Measurements from ENCODE around the gene WASL.

DNA sequence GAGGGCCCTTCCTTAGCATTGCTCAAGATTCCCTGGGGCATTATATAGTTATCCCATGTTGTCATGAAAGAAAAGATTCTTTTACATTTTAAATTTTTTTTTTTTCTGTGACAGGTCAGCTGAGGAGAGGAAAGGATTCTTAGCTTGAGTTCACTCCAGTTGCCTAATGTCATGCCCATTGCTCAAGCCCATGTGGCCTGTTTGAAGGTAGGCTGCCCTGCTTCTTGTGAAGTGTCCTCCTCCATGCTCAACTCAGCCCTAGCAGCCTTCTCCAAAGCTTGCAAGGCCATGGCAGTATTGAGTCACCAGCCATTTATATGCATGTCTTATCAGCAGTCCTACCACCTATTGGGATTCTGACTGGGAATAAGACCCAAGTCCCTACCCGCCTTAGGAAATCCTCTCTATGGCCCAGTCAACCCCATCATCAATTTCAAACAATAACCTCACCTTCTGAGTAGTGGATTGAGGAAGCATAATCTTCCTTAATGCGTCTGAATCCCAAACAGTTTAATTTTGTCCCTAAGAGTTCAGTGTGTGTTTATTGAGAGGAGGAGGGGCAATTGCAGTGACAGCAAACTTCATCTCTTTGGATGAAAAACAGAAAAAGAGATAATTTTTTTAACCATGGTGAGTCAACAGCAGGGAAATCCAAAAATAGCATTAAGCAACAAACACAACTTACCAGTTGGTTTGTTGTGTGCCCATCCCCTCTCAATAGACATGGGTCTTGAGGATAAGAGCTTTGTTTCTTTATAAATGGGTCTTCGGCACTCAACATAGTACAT is 38.6 kb upstream of the WASL start:
- TF ChIP-seq, protein P1, sequence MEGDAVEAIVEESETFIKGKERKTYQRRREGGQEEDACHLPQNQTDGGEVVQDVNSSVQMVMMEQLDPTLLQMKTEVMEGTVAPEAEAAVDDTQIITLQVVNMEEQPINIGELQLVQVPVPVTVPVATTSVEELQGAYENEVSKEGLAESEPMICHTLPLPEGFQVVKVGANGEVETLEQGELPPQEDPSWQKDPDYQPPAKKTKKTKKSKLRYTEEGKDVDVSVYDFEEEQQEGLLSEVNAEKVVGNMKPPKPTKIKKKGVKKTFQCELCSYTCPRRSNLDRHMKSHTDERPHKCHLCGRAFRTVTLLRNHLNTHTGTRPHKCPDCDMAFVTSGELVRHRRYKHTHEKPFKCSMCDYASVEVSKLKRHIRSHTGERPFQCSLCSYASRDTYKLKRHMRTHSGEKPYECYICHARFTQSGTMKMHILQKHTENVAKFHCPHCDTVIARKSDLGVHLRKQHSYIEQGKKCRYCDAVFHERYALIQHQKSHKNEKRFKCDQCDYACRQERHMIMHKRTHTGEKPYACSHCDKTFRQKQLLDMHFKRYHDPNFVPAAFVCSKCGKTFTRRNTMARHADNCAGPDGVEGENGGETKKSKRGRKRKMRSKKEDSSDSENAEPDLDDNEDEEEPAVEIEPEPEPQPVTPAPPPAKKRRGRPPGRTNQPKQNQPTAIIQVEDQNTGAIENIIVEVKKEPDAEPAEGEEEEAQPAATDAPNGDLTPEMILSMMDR (IDR thresholded peaks at IDR 0.05; ENCODE audit: insufficient read depth, low read depth, low read length) = no peak
- TF ChIP-seq EZH2 (IDR thresholded peaks at IDR 0.05; ENCODE audit: insufficient read depth, low read length) = no peak

All from astrocyte (in vitro differentiated cells and primary cell).